ENCODE measurements around the gene SLC10A7. TPM values are rescaled to one million over a fixed set of nuclear protein-coding genes. Genes with fewer than 3 reads are reported as not detected.

Gene SLC10A7
- total RNA-seq, 1 donor from 2014 or later, result 8.9 TPM

DNA sequence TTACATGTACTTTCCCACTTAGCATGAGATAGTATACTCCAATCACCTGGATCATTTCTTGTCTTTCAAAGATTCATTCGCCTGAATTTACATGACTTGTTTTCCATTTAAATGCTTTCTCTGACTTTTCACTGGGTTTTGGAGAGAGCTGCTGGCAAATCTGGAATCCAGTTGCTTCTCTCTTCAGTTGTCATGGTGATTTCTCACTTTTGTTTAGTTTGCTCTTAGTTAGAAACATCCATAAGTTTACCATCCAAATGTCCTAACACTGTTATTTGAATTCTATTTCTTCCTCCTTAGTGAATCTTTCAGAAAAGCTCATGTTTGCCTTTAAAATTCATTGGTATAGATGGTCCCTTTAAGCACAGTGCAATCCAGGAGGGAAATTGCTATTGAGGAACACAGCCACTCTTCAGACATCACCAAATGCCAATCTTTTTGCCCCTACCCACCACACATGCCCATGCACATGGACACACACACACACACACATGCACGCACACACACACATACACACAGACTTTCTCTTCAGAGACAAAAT lies 255.7 kb downstream of the SLC10A7 start:
- H3K4me1 Mint-ChIP-seq (ENCODE audit: low read depth, unreplicated experiment), result no peaks in the 10 kb centered on the region
- no peaks in the 10 kb centered on the region for H3K9me3 Mint-ChIP-seq (ENCODE audit: unreplicated experiment)
- no peaks in the 10 kb centered on the region for H3K27me3 Mint-ChIP-seq (ENCODE audit: low read depth, unreplicated experiment)
- no peak for FAIRE-seq
- peaks cover 2% of the 10 kb centered on the region for H3K36me3 Mint-ChIP-seq (ENCODE audit: low read depth, unreplicated experiment)
- no peak for DNase-seq (ENCODE audit: low read depth)
- H3K36me3 ChIP-seq (ENCODE audit: insufficient read depth, low read length), result no peaks in the 10 kb centered on the region
- no peak overlapping the region for H3K9ac ChIP-seq (ENCODE audit: low read length)
- H4K20me1 ChIP-seq (ENCODE audit: insufficient read depth, low read length), result no peaks in the 10 kb centered on the region
- no peak overlapping the region for H3K4me2 ChIP-seq (ENCODE audit: low read length)
- no peaks in the 10 kb centered on the region for H3K9me3 ChIP-seq (ENCODE audit: insufficient read depth, low read depth, low read length)
- no peak overlapping the region for H3K27ac Mint-ChIP-seq (ENCODE audit: unreplicated experiment)
- no peak overlapping the region for H3K4me3 ChIP-seq (ENCODE audit: insufficient read depth, low read depth, low read length)
- H3K4me3 Mint-ChIP-seq (ENCODE audit: unreplicated experiment), result no peak overlapping the region
- H3K4me1 ChIP-seq (ENCODE audit: insufficient read depth, low read length), result no peaks in the 10 kb centered on the region
- TF ChIP-seq, protein P1, sequence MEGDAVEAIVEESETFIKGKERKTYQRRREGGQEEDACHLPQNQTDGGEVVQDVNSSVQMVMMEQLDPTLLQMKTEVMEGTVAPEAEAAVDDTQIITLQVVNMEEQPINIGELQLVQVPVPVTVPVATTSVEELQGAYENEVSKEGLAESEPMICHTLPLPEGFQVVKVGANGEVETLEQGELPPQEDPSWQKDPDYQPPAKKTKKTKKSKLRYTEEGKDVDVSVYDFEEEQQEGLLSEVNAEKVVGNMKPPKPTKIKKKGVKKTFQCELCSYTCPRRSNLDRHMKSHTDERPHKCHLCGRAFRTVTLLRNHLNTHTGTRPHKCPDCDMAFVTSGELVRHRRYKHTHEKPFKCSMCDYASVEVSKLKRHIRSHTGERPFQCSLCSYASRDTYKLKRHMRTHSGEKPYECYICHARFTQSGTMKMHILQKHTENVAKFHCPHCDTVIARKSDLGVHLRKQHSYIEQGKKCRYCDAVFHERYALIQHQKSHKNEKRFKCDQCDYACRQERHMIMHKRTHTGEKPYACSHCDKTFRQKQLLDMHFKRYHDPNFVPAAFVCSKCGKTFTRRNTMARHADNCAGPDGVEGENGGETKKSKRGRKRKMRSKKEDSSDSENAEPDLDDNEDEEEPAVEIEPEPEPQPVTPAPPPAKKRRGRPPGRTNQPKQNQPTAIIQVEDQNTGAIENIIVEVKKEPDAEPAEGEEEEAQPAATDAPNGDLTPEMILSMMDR (IDR thresholded peaks at IDR 0.05; ENCODE audit: insufficient read depth, low read depth, low read length), result no peak
- TF ChIP-seq EZH2 (IDR thresholded peaks at IDR 0.05; ENCODE audit: insufficient read depth, low read length), result no peak
- H3K27me3 ChIP-seq (ENCODE audit: insufficient read depth, low read length), result no peaks in the 10 kb centered on the region
- no peaks in the 10 kb centered on the region for H3K79me2 ChIP-seq (ENCODE audit: insufficient read depth, low read length)
- no peak overlapping the region for H3K27ac ChIP-seq (ENCODE audit: low read depth, low read length)
- H2AFZ ChIP-seq (ENCODE audit: low read depth, low read length), result no peak overlapping the region

DNA sequence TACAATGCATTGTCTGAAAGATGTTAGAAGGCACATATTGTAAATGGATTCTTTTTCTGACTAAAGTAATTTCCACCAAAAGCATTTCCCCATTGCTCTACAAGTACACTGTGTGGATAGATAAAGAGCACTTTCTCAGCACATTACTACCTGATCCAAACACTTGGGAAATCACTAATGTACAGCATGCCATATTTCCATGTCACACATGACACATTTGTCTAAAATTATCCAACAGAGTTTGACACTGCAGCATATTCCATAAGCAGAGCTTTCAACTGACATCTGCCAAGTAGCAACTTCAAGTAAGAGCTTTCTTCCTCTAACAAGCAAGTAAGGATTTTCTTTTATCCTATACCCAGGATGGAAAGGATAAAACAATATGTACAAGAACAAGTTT lies 257.9 kb downstream of the SLC10A7 start:
- Mint-ChIP-seq H3K4me3 (ENCODE audit: unreplicated experiment) (no peak overlapping the region), H3K4me1 (ENCODE audit: low read depth, unreplicated experiment) (no peaks in the 10 kb centered on the region), H3K9me3 (ENCODE audit: unreplicated experiment) (no peaks in the 10 kb centered on the region), H3K36me3 (ENCODE audit: low read depth, unreplicated experiment) (peaks cover 4% of the 10 kb centered on the region), H3K27me3 (ENCODE audit: low read depth, unreplicated experiment) (no peaks in the 10 kb centered on the region), H3K27ac (ENCODE audit: unreplicated experiment) (no peak overlapping the region)
- Histone ChIP-seq H2AFZ (ENCODE audit: low read depth, low read length) (no peak overlapping the region), H3K27ac (ENCODE audit: low read depth, low read length) (no peak overlapping the region), H3K79me2 (ENCODE audit: insufficient read depth, low read length) (no peaks in the 10 kb centered on the region), H3K9ac (ENCODE audit: low read length) (no peak overlapping the region), H3K4me3 (ENCODE audit: insufficient read depth, low read depth, low read length) (no peak overlapping the region), H4K20me1 (ENCODE audit: insufficient read depth, low read length) (no peaks in the 10 kb centered on the region), H3K9me3 (ENCODE audit: insufficient read depth, low read depth, low read length) (no peaks in the 10 kb centered on the region), H3K36me3 (ENCODE audit: insufficient read depth, low read length) (no peaks in the 10 kb centered on the region), H3K4me1 (ENCODE audit: insufficient read depth, low read length) (no peaks in the 10 kb centered on the region), H3K4me2 (ENCODE audit: low read length) (no peak overlapping the region), H3K27me3 (ENCODE audit: insufficient read depth, low read length) (no peaks in the 10 kb centered on the region)
- no peak for TF ChIP-seq EZH2 (IDR thresholded peaks at IDR 0.05; ENCODE audit: insufficient read depth, low read length)
- TF ChIP-seq, protein P1 (IDR thresholded peaks at IDR 0.05; ENCODE audit: insufficient read depth, low read depth, low read length), result no peak
- no peak for DNase-seq (ENCODE audit: low read depth)
- FAIRE-seq, result no peak

DNA sequence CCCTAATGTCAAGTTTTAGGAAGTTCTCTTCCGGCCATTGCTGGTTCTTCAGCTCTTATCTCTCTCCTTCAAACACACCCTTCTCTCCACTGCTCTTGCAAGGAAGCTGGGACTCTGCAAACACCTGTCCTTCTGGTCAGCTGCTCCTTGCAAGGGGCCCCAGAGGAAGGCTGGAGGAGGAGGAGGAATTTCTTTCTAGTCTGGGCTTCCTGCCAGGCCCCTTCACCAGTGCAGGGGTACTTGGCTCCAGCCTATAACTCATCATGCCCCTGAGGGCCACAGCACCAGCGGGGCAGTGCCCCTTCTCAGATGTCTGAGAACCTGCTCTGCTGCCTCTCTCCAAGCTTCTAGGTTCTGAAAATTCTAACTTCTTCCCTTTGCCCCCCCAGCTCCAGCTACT lies 260.7 kb downstream of the SLC10A7 start:
- Mint-ChIP-seq H3K4me3 (ENCODE audit: unreplicated experiment) (no peak overlapping the region), H3K27me3 (ENCODE audit: low read depth, unreplicated experiment) (no peaks in the 10 kb centered on the region), H3K36me3 (ENCODE audit: low read depth, unreplicated experiment) (peaks cover 4% of the 10 kb centered on the region), H3K4me1 (ENCODE audit: low read depth, unreplicated experiment) (peaks cover 9% of the 10 kb centered on the region), H3K9me3 (ENCODE audit: unreplicated experiment) (no peaks in the 10 kb centered on the region), H3K27ac (ENCODE audit: unreplicated experiment) (no peak overlapping the region)
- TF ChIP-seq, protein P1 (IDR thresholded peaks at IDR 0.05; ENCODE audit: insufficient read depth, low read depth, low read length), result no peak
- no peak for TF ChIP-seq EZH2 (IDR thresholded peaks at IDR 0.05; ENCODE audit: insufficient read depth, low read length)
- no peak for FAIRE-seq
- H3K4me3 ChIP-seq (ENCODE audit: insufficient read depth, low read depth, low read length), result no peak overlapping the region
- H3K4me1 ChIP-seq (ENCODE audit: insufficient read depth, low read length), result peaks cover 7% of the 10 kb centered on the region
- H3K9ac ChIP-seq (ENCODE audit: low read length), result no peak overlapping the region
- H3K79me2 ChIP-seq (ENCODE audit: insufficient read depth, low read length), result no peaks in the 10 kb centered on the region
- H4K20me1 ChIP-seq (ENCODE audit: insufficient read depth, low read length), result no peaks in the 10 kb centered on the region
- no peak overlapping the region for H2AFZ ChIP-seq (ENCODE audit: low read depth, low read length)
- H3K9me3 ChIP-seq (ENCODE audit: insufficient read depth, low read depth, low read length), result no peaks in the 10 kb centered on the region
- no peaks in the 10 kb centered on the region for H3K36me3 ChIP-seq (ENCODE audit: insufficient read depth, low read length)
- no peak overlapping the region for H3K4me2 ChIP-seq (ENCODE audit: low read length)
- no peak overlapping the region for H3K27ac ChIP-seq (ENCODE audit: low read depth, low read length)
- no peak for DNase-seq (ENCODE audit: low read depth)
- H3K27me3 ChIP-seq (ENCODE audit: insufficient read depth, low read length), result no peaks in the 10 kb centered on the region
